K562 (cell line): Measurements from ENCODE around the gene NAP1L4. TPM values are rescaled to one million over a fixed set of nuclear protein-coding genes. Genes with fewer than 3 reads are reported as not detected.
A peak's percentile ranks its signal among the peaks of the same experiment; 100 is the strongest.

Source experiments
- CBX5 ChIP-seq: IDR thresholded peaks from 2 replicates; pipeline ENCODE4 v1.6.1; 2014; ENCODE audit warnings: low read depth, borderline replicate concordance
- CHD1 ChIP-seq: fragments of 200-600 bp; sonication (generic); IDR thresholded peaks from one replicate; pipeline ENCODE4 v1.6.1; 2012; ENCODE audit warnings: mild to moderate bottlenecking, moderate library complexity, low read length, inconsistent platforms
- FOSL1 ChIP-seq: fragments of 200-800 bp; sonication (Bioruptor generic); conservative IDR thresholded peaks from 2 replicates; pipeline ENCODE4 v1.6.1; 2016; ENCODE audit warnings: missing genetic modification characterization, missing compliant biosample characterization
- FOXJ2 ChIP-seq: fragments of 200-800 bp; sonication (Bioruptor generic); IDR thresholded peaks from 2 replicates; pipeline ENCODE4 v1.6.1; 2016; ENCODE audit warnings: missing genetic modification characterization, missing compliant biosample characterization
- MAFK ChIP-seq: IDR thresholded peaks from 2 replicates; pipeline ENCODE4 v1.6.1; 2011; ENCODE audit warnings: low read length, improper control_type of control experiment
- OTX1 ChIP-seq: fragments of 450-650 bp; formaldehyde crosslinking; IDR thresholded peaks from 2 replicates; pipeline ENCODE4 v1.4.0; 2022; ENCODE audit warnings: mild to moderate bottlenecking
- ZFPM2 ChIP-seq: fragments of 250-450 bp; sonication (Bioruptor Pico); IDR thresholded peaks from 2 replicates; pipeline ENCODE4 v1.5.1; 2022; ENCODE audit warnings: mild to moderate bottlenecking
- ZKSCAN3 ChIP-seq: fragments of 250-450 bp; sonication (Bioruptor Pico); IDR thresholded peaks from 2 replicates; pipeline ENCODE4 v1.4.0; 2020
- ZNF23 ChIP-seq: fragments of 250-450 bp; sonication (Bioruptor Pico); IDR thresholded peaks from 2 replicates; pipeline ENCODE4 v1.4.0; 2020; ENCODE audit warnings: mild to moderate bottlenecking
- ZNF274 ChIP-seq: IDR thresholded peaks from 2 replicates; pipeline ENCODE4 v1.6.1; 2011; ENCODE audit warnings: low read depth, mild to moderate bottlenecking, low read length, moderate library complexity, borderline replicate concordance
- ZNF354B ChIP-seq: fragments of 250-450 bp; sonication (Bioruptor Pico); IDR thresholded peaks from 2 replicates; pipeline ENCODE4 v1.4.0; 2020
- ZNF830 ChIP-seq: fragments of 250-450 bp; sonication (Bioruptor Pico); IDR thresholded peaks from 2 replicates; pipeline ENCODE4 v1.5.0; 2021; ENCODE audit warnings: mild to moderate bottlenecking
- polyA plus RNA-seq, 8 experiments: library from polyadenylated mRNA; depleted of rRNA in 4 of 8; stranded (reverse) in 5 of 8; unstranded in 3 of 8; fragments of >200 nt; fragmentation: Nextera tagmentation in 2 of 8; fragmentation: Illumina TruSeq in 1 of 8; extraction: Ambion mirVana in 2 of 8; extraction: Trizol in 1 of 8; gene quantifications; 2 replicates each; pipeline versions ENCODE4 v1.2.1 to v1.2.3, GENCODE V29; 2011 to 2014; ENCODE audit warnings: inconsistent platforms in 1 of 8, missing spikeins in 1 of 8
- total RNA-seq, 7 experiments: library from RNA; depleted of rRNA in 6 of 7; stranded (reverse); fragments of >200 nt in 6 of 7; fragmentation: Illumina TruSeq in 2 of 7; extraction: Trizol in 2 of 7; gene quantifications; 2 replicates each; pipeline versions ENCODE4 v1.2.1 to v1.2.3, GENCODE V29; 2011 to 2021; ENCODE audit warnings: low replicate concordance in 1 of 7
- TF ChIP-seq, protein P1 (sequence below), 2 experiments: fragments of 450-650 bp; IDR thresholded peaks; 2 replicates each; pipeline ENCODE4 v1.6.1; 2018; ENCODE audit warnings: mild to moderate bottlenecking in 2 of 2, low read depth in 1 of 2; ENCODE audit not compliant: partially characterized antibody in 2 of 2
- TF ChIP-seq, protein P2 (sequence below): fragments of 450-650 bp; formaldehyde crosslinking; IDR thresholded peaks from 2 replicates; pipeline ENCODE4 v1.4.0; 2020; ENCODE audit warnings: mild to moderate bottlenecking
- TF ChIP-seq, protein P3 (sequence below): IDR thresholded peaks from 2 replicates; pipeline ENCODE4 v1.6.1; 2016; ENCODE audit warnings: missing genetic modification characterization, missing compliant biosample characterization
- TF ChIP-seq, protein P4 (sequence below), 2 experiments: fragments of 150-350 bp in 1 of 2; IDR thresholded peaks; 2 replicates each; pipeline ENCODE4 v1.6.1; 2012 to 2016; ENCODE audit warnings: low read depth in 2 of 2, low read length in 2 of 2, mild to moderate bottlenecking in 1 of 2, moderate library complexity in 1 of 2
- TF ChIP-seq, protein P5 (sequence below): sonication (generic); formaldehyde crosslinking; IDR thresholded peaks from 2 replicates; pipeline ENCODE4 v1.8.1; 2023; ENCODE audit warnings: mild to moderate bottlenecking, missing genetic modification reagents

NAP1L4 gene
- total and polyA plus RNA-seq, 9 of the 15 experiments (the other 6 are each of a cell fraction or from before 2014, with no cell fraction given), result 34.1 to 237 (median 179) TPM

DNA sequence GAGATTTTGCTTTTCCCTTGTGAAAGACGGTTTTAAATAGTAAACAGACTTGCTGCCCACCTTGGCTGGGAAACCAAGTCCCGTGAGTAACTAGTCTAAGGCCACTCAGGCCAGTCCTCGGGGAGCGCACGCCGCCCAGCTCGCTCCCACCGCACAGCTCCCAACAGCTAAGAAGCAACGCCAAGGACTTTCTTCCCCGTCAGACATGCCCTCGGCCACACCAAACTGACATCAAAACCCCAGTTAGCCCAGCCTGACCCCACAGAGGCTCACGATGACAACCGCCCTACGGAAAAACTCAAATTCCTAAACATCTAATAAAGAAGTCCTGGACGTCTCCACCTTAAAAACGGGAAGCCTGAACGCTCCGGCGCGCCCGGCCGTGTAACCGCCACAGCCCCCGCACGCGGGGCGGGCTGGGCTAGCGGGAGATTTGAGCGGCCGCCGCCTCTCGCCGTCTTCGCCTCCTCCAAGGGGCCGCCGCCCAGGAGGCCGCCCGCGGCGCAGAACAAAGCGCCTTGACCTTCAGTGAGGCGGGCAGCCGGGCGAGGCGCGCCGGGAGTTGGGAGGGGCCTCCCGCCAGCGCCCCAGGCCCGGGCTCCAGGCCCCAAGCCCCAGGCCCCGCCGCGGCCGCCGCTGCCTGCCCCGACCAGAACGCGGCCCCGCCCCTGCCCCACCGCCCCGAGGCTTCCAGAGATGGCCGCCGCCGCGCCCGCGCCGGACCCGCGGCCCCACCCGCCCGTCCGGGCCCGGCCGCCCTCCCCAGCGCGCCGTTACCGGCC is 486 bp downstream of the NAP1L4 start (continued):
- TF ChIP-seq, protein P1, sequence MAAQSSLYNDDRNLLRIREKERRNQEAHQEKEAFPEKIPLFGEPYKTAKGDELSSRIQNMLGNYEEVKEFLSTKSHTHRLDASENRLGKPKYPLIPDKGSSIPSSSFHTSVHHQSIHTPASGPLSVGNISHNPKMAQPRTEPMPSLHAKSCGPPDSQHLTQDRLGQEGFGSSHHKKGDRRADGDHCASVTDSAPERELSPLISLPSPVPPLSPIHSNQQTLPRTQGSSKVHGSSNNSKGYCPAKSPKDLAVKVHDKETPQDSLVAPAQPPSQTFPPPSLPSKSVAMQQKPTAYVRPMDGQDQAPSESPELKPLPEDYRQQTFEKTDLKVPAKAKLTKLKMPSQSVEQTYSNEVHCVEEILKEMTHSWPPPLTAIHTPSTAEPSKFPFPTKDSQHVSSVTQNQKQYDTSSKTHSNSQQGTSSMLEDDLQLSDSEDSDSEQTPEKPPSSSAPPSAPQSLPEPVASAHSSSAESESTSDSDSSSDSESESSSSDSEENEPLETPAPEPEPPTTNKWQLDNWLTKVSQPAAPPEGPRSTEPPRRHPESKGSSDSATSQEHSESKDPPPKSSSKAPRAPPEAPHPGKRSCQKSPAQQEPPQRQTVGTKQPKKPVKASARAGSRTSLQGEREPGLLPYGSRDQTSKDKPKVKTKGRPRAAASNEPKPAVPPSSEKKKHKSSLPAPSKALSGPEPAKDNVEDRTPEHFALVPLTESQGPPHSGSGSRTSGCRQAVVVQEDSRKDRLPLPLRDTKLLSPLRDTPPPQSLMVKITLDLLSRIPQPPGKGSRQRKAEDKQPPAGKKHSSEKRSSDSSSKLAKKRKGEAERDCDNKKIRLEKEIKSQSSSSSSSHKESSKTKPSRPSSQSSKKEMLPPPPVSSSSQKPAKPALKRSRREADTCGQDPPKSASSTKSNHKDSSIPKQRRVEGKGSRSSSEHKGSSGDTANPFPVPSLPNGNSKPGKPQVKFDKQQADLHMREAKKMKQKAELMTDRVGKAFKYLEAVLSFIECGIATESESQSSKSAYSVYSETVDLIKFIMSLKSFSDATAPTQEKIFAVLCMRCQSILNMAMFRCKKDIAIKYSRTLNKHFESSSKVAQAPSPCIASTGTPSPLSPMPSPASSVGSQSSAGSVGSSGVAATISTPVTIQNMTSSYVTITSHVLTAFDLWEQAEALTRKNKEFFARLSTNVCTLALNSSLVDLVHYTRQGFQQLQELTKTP (IDR thresholded peaks at IDR 0.05; ENCODE audit: low read depth in 1 of 2, partially characterized antibody in 2 of 2), result peak in 1 of 2 experiments; percentile 47
- no peak for TF ChIP-seq ZNF830
- no peak for TF ChIP-seq ZNF23 (CRISPR knock-in tag)
- TF ChIP-seq ZNF354B (CRISPR knock-in tag), result no peak
- TF ChIP-seq, protein P2, sequence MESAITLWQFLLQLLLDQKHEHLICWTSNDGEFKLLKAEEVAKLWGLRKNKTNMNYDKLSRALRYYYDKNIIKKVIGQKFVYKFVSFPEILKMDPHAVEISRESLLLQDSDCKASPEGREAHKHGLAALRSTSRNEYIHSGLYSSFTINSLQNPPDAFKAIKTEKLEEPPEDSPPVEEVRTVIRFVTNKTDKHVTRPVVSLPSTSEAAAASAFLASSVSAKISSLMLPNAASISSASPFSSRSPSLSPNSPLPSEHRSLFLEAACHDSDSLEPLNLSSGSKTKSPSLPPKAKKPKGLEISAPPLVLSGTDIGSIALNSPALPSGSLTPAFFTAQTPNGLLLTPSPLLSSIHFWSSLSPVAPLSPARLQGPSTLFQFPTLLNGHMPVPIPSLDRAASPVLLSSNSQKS (CRISPR knock-in tag), result no peak
- no peak for TF ChIP-seq MAFK
- TF ChIP-seq, protein P3, sequence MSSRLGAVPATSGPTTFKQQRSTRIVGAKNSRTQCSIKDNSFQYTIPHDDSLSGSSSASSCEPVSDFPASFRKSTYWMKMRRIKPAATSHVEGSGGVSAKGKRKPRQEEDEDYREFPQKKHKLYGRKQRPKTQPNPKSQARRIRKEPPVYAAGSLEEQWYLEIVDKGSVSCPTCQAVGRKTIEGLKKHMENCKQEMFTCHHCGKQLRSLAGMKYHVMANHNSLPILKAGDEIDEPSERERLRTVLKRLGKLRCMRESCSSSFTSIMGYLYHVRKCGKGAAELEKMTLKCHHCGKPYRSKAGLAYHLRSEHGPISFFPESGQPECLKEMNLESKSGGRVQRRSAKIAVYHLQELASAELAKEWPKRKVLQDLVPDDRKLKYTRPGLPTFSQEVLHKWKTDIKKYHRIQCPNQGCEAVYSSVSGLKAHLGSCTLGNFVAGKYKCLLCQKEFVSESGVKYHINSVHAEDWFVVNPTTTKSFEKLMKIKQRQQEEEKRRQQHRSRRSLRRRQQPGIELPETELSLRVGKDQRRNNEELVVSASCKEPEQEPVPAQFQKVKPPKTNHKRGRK, result no peak
- no peak for TF ChIP-seq ZFPM2
- no peak for TF ChIP-seq ZNF274
- no peak for TF ChIP-seq OTX1 (CRISPR knock-in tag)
- TF ChIP-seq, protein P4, sequence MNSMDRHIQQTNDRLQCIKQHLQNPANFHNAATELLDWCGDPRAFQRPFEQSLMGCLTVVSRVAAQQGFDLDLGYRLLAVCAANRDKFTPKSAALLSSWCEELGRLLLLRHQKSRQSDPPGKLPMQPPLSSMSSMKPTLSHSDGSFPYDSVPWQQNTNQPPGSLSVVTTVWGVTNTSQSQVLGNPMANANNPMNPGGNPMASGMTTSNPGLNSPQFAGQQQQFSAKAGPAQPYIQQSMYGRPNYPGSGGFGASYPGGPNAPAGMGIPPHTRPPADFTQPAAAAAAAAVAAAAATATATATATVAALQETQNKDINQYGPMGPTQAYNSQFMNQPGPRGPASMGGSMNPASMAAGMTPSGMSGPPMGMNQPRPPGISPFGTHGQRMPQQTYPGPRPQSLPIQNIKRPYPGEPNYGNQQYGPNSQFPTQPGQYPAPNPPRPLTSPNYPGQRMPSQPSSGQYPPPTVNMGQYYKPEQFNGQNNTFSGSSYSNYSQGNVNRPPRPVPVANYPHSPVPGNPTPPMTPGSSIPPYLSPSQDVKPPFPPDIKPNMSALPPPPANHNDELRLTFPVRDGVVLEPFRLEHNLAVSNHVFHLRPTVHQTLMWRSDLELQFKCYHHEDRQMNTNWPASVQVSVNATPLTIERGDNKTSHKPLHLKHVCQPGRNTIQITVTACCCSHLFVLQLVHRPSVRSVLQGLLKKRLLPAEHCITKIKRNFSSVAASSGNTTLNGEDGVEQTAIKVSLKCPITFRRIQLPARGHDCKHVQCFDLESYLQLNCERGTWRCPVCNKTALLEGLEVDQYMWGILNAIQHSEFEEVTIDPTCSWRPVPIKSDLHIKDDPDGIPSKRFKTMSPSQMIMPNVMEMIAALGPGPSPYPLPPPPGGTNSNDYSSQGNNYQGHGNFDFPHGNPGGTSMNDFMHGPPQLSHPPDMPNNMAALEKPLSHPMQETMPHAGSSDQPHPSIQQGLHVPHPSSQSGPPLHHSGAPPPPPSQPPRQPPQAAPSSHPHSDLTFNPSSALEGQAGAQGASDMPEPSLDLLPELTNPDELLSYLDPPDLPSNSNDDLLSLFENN (IDR thresholded peaks at IDR 0.05; ENCODE audit: low read depth in 2 of 2, low read length in 2 of 2), result no peak
- TF ChIP-seq CBX5, result no peak
- no peak for TF ChIP-seq FOSL1 (tag)
- no peak for TF ChIP-seq FOXJ2 (tag)
- peak; percentile 78 for TF ChIP-seq CHD1
- TF ChIP-seq ZKSCAN3 (CRISPR knock-in tag), result no peak
- TF ChIP-seq, protein P5, sequence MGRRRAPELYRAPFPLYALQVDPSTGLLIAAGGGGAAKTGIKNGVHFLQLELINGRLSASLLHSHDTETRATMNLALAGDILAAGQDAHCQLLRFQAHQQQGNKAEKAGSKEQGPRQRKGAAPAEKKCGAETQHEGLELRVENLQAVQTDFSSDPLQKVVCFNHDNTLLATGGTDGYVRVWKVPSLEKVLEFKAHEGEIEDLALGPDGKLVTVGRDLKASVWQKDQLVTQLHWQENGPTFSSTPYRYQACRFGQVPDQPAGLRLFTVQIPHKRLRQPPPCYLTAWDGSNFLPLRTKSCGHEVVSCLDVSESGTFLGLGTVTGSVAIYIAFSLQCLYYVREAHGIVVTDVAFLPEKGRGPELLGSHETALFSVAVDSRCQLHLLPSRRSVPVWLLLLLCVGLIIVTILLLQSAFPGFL (CRISPR knock-in tag), result no peak
